T-helper 1 cell (primary cell): ENCODE data around the gene EIF3K.

ENCODE experiments used
- DNase-seq, 5 donors: peaks; one replicate each; pipeline ENCODE4 v3.0.0-alpha.2; 2012 to 2020

Gene EIF3K

GRCh38 chr19:38666663-38667511, 47.9 kb downstream of the EIF3K start:
- peak in 1 of 5 donors; percentile 72 for DNase-seq

GRCh38 chr19:38667661-38668171, 48.7 kb downstream of the EIF3K start:
- DNase-seq = no peak

- peak in 1 of 5 donors; percentile 80 for DNase-seq
Measured at GRCh38 chr19:38669552-38669951, 50.6 kb downstream of the EIF3K start.

GRCh38 chr19:38670921-38671398, 52.0 kb downstream of the EIF3K start:
- DNase-seq = no peak

- DNase-seq = no peak
Measured at GRCh38 chr19:38671654-38672053, 52.7 kb downstream of the EIF3K start.

- no peak for DNase-seq
Measured at GRCh38 chr19:38673030-38673429, 54.0 kb downstream of the EIF3K start.

GRCh38 chr19:38674388-38675171, 55.6 kb downstream of the EIF3K start:
- DNase-seq = no peak

- no peak for DNase-seq
Measured at GRCh38 chr19:38675611-38676010, 56.6 kb downstream of the EIF3K start.

- DNase-seq = no peak
Measured at GRCh38 chr19:38676023-38676877, 57.3 kb downstream of the EIF3K start.

GRCh38 chr19:38676878-38677646, 58.1 kb downstream of the EIF3K start:
- no peak for DNase-seq

- no peak for DNase-seq
Measured at GRCh38 chr19:38678217-38678890, 59.4 kb downstream of the EIF3K start.

GRCh38 chr19:38678891-38679494, 60.0 kb downstream of the EIF3K start:
- DNase-seq = no peak

GRCh38 chr19:38679839-38680238, 60.9 kb downstream of the EIF3K start:
- no peak for DNase-seq

- no peak for DNase-seq
Measured at GRCh38 chr19:38682195-38682867, 63.3 kb downstream of the EIF3K start.

GRCh38 chr19:38682872-38683392, 63.9 kb downstream of the EIF3K start:
- DNase-seq = no peak

- peak; percentile 24 to 59 (median 42) for DNase-seq
Measured at GRCh38 chr19:38683393-38684077, 64.5 kb downstream of the EIF3K start.

- DNase-seq = peak in 3 of 5 donors; percentile 23 to 83 (median 24)
Measured at GRCh38 chr19:38684078-38684861, 65.3 kb downstream of the EIF3K start.
